Thoracic aorta (tissue), 2 donors: Measurements from ENCODE around the gene AGPAT3. TPM values are rescaled to one million over a fixed set of nuclear protein-coding genes. Genes with fewer than 3 reads are reported as not detected.
A peak's percentile ranks its signal among the peaks of the same experiment; 100 is the strongest.

Source experiments
- ATAC-seq: fragments of 150-250 bp; one replicate; pipeline ENCODE4 v1.8.0; 2017; ENCODE audit warnings: low read depth; ENCODE audit not compliant: insufficient number of reproducible peaks, low FRiP score
- DNase-seq: peaks from one replicate; pipeline ENCODE4 v3.0.0-alpha.2; 2020; ENCODE audit warnings: low spot score
- H3K27ac ChIP-seq, 2 donors: fragments of 200-600 bp; sonication (generic); 1 replicate in 1 of 2; 2 replicates in 1 of 2; pipeline ENCODE4 v1.5.1; 2016; ENCODE audit warnings: mild to moderate bottlenecking in 2 of 2, moderate library complexity in 2 of 2
- H3K27me3 ChIP-seq: fragments of 200-600 bp; sonication (generic); replicated peaks from 2 replicates; pipeline ENCODE4 v1.6.0; 2016; ENCODE audit warnings: mild to moderate bottlenecking; ENCODE audit not compliant: insufficient read depth
- H3K36me3 ChIP-seq: fragments of 200-600 bp; sonication (generic); one replicate; pipeline ENCODE4 v1.5.1; 2016
- H3K4me1 ChIP-seq, 2 donors: fragments of 200-600 bp; sonication (generic); 1 replicate in 1 of 2; 2 replicates in 1 of 2; pipeline versions ENCODE4 v1.5.1 to v1.6.0; 2016; ENCODE audit warnings: low read depth in 2 of 2, mild to moderate bottlenecking in 1 of 2; ENCODE audit not compliant: control insufficient read depth in 1 of 2
- H3K4me3 ChIP-seq: fragments of 200-600 bp; sonication (generic); 2 replicates; pipeline ENCODE4 v1.5.1; 2016; ENCODE audit warnings: mild to moderate bottlenecking
- H3K9me3 ChIP-seq: fragments of 200-600 bp; sonication (generic); 2 replicates; pipeline ENCODE4 v1.5.1; 2016
- total RNA-seq, 2 donors: library from RNA; depleted of rRNA; stranded (reverse); fragments of >200 nt; gene quantifications; one replicate each; pipeline versions ENCODE4 v1.1.0 to v1.2.3, GENCODE V29; 2016
- TF ChIP-seq, protein P1 (sequence below): fragments of 200-600 bp; sonication (generic); IDR thresholded peaks from one replicate; pipeline ENCODE4 v1.5.1; 2019; ENCODE audit warnings: antibody characterized with exemption

AGPAT3 gene
- total RNA-seq, 2 donors from 2014 or later: 32.8 to 37.9 TPM

DNA sequence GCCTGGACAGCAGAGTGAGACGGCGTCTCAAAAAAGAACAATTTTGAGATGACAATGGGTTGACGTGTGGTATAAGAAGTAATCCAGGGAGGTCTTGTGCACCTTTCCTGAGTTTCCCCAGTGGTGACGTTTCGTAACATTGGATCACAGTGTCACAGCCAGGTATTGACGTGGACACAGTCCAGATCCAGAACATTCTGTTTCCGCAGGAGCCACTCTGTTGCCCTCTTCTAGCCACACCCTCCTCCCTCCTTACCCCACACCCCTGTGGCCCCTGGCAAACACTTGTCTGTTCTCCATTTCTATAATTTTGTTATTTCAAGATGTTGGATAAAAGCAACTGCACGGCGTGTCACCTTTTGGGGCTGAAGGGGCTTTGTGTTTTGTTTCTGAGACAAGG is 140.6 kb downstream of the AGPAT3 start:
- no peak overlapping the region for H3K4me3 ChIP-seq
- ATAC-seq (no peak), DNase-seq (no peak)
- TF ChIP-seq, protein P1, sequence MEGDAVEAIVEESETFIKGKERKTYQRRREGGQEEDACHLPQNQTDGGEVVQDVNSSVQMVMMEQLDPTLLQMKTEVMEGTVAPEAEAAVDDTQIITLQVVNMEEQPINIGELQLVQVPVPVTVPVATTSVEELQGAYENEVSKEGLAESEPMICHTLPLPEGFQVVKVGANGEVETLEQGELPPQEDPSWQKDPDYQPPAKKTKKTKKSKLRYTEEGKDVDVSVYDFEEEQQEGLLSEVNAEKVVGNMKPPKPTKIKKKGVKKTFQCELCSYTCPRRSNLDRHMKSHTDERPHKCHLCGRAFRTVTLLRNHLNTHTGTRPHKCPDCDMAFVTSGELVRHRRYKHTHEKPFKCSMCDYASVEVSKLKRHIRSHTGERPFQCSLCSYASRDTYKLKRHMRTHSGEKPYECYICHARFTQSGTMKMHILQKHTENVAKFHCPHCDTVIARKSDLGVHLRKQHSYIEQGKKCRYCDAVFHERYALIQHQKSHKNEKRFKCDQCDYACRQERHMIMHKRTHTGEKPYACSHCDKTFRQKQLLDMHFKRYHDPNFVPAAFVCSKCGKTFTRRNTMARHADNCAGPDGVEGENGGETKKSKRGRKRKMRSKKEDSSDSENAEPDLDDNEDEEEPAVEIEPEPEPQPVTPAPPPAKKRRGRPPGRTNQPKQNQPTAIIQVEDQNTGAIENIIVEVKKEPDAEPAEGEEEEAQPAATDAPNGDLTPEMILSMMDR: no peak
- peak overlapping the region; percentile 50 to 78 for H3K27ac ChIP-seq
- no peaks in the 10 kb centered on the region for H3K27me3 ChIP-seq
- no peaks in the 10 kb centered on the region for H3K36me3 ChIP-seq
- H3K4me1 ChIP-seq: peaks cover 4 to 10% of the 10 kb centered on the region in 2 donors
- H3K9me3 ChIP-seq: no peaks in the 10 kb centered on the region

DNA sequence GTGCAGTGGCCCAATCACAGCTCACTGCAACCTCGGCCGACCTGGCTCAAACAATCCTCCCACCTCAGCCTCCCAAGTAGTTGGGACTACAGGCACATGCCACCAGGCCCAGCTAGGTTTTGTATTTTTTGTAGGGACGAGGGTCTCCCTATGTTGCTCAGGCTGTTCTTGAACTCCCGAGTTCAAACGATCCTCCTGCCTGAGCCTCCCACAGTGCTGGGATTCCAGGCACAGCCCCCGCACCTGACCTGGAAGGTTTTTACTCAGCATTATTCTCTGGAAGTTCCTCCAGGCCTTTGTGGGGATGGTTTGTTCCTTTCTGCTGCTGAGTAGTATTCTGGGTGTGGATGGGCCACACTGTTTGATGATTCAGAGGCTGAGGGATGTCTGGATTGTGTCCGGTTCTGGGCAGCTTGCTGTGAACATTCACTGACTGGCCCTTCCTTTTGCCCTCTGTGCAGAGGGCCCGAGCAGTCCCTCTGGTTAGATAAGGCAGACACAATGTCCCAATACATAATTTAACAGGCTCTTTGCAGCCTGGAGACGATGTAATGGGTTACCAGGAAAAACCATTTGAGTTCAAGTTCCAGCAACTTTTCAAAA is 141.1 kb downstream of the AGPAT3 start:
- peak overlapping the region; percentile 50 to 78 for H3K27ac ChIP-seq
- H3K36me3 ChIP-seq: no peaks in the 10 kb centered on the region
- DNase-seq: no peak
- ATAC-seq: peak; percentile 75
- H3K27me3 ChIP-seq: no peaks in the 10 kb centered on the region
- TF ChIP-seq, protein P1: no peak
- no peak overlapping the region for H3K4me3 ChIP-seq
- H3K9me3 ChIP-seq: no peaks in the 10 kb centered on the region
- H3K4me1 ChIP-seq: peaks cover 5 to 11% of the 10 kb centered on the region in 2 donors

DNA sequence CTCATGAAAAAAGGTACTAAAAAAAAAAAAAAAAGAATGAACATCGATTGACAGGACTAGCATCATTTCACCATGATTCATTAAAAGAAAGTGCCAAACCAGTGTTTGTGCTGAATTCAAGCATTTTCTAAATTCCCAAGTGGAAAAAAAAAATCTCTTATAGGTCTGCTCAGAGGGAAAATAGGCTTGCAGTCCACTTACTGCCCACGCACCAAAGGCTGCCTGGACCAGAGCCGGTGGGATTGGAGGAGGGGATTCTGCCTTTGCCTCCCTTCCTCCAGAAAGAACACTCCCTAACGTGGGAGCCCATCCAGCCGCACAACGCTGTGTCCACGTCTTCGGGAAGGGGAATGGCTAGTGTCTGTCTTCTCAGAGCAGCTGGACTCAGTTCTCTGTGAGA is 141.6 kb downstream of the AGPAT3 start:
- peak overlapping the region; percentile 50 to 78 for H3K27ac ChIP-seq
- H3K4me1 ChIP-seq: peaks cover 6 to 15% of the 10 kb centered on the region in 2 donors
- H3K4me3 ChIP-seq: no peak overlapping the region
- no peaks in the 10 kb centered on the region for H3K27me3 ChIP-seq
- no peak for DNase-seq
- no peaks in the 10 kb centered on the region for H3K9me3 ChIP-seq
- peak; percentile 11 for ATAC-seq
- TF ChIP-seq, protein P1: no peak
- no peaks in the 10 kb centered on the region for H3K36me3 ChIP-seq

DNA sequence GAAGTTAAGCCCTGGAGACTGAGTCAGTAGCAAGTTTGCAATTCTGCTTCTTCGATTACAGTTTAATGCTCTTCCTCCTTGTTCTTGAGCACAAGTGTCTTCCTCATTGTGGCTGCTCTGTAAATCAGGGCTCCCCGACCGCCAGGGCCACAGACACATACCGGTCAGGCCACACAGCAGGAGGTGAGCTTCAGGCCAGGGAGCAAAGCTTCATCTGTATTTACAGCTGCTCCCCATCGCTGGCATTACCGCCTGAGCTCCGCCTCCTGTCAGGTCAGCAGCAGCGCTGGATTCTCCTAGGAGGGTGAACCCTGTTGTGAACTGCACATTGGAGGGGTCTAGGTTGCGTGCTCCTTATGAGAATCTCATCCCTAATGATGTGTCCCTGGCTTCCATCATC is 145.4 kb downstream of the AGPAT3 start:
- DNase-seq: no peak
- H3K27ac ChIP-seq: no peak overlapping the region
- H3K27me3 ChIP-seq: no peaks in the 10 kb centered on the region
- ATAC-seq: no peak
- peaks cover 19 to 35% of the 10 kb centered on the region in 2 donors for H3K4me1 ChIP-seq
- no peak overlapping the region for H3K4me3 ChIP-seq
- H3K9me3 ChIP-seq: no peaks in the 10 kb centered on the region
- TF ChIP-seq, protein P1: no peak
- no peaks in the 10 kb centered on the region for H3K36me3 ChIP-seq

DNA sequence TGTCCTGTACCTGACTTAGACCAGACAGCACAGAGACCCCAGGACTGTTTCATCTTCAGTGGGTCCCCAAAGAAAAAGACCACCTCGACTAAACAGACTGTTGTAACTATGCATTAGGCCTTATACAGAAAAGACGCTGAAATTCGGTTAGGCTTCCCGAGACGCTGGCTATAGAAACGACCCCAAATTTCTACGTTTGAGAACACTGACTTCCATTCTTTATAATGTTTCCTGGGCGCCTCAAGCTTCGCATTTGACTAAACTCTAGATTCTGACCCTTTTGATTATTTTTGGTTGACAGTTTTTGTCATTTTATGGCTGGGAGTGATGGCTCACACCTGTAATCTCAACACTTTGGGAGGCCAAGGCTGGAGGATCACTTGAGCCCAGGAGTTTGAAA is 146.1 kb downstream of the AGPAT3 start:
- no peaks in the 10 kb centered on the region for H3K9me3 ChIP-seq
- no peak for ATAC-seq
- peak overlapping the region; percentile 79 for H3K4me3 ChIP-seq
- peak overlapping the region; percentile 83 to 91 for H3K27ac ChIP-seq
- TF ChIP-seq, protein P1: no peak
- H3K27me3 ChIP-seq: no peaks in the 10 kb centered on the region
- H3K4me1 ChIP-seq: peaks cover 22 to 28% of the 10 kb centered on the region in 2 donors
- H3K36me3 ChIP-seq: no peaks in the 10 kb centered on the region
- DNase-seq: no peak
